SHP77 (cell line): ENCODE data around the gene CORO1C.
A peak's percentile ranks its signal among the peaks of the same experiment; 100 is the strongest.

ENCODE experiments used
- DNase-seq, 2 experiments: peaks; one replicate each; lab custom pipeline; 2025; lab: John Stamatoyannopoulos, UW

Gene CORO1C

DNA sequence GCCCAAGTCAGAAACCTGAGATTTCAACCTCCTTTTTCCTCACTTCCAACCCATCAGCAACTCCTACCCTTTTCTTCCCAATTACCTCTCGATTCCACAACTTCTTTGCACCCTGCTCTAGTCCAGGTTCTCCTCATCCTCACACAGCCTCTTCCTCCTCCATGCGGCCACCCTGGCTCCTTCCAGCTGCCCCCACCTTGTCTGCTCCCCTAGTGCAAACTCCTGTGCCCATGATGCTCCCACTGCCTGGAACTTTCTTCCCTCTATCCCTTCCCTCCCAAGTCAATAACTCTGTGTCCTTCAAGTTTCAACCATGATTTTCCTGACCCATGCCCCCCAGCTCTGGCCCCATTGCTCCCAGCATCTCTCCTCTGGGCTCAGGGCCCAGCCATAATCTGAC lies 115.0 kb downstream of the CORO1C start:
- DNase-seq: no peak

- no peak for DNase-seq
Observed at GRCh38 chr12:108615918-108616317, 115.4 kb downstream of the CORO1C start.

DNA sequence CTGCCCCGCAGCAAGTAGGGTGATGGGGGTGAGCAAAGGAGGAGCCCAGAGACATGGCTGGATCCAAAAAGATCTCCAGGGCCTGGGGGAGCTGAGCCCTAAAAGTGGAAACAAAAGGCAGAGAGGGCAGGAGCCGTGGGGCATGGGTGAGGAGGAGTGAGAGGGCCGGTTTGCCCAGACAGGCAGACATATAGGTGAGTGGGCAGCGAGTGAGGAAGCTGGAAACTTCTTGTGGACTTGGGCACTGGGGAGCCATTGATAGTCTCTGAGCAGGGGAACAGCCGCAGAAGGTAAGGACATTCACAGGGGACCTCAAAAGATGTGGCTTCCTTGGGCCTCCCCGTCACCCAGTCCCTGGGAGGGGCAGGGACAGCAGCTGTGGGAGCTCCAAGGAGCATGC lies 116.7 kb downstream of the CORO1C start:
- DNase-seq: no peak

GRCh38 chr12:108614041-108614440 lies 117.3 kb downstream of the CORO1C start:
- no peak for DNase-seq

DNA sequence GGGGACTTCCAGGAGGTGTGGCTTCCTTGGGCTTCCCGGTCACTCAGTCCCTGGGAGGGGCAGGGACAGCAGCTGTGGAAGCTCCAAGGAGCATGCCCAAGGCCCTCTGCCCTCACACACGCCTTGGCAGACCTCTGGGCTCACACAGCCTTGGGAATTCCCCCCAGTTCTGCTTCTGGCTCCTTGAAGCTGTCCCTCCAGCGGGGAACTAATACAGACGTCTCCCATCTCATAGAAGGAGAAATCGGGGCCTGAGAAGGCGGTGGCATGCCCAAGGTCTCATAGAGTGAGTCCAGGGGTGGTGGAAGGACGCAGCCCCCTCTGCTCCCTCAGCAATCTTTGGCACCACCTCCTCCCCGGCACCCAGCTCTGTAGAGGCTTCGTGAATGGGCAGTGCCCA lies 117.8 kb downstream of the CORO1C start:
- no peak for DNase-seq

GRCh38 chr12:108612788-108613282 lies 118.5 kb downstream of the CORO1C start:
- DNase-seq: peak; percentile 30 to 36

- no peak for DNase-seq
Observed at GRCh38 chr12:108611884-108612415, 119.4 kb downstream of the CORO1C start.

DNA sequence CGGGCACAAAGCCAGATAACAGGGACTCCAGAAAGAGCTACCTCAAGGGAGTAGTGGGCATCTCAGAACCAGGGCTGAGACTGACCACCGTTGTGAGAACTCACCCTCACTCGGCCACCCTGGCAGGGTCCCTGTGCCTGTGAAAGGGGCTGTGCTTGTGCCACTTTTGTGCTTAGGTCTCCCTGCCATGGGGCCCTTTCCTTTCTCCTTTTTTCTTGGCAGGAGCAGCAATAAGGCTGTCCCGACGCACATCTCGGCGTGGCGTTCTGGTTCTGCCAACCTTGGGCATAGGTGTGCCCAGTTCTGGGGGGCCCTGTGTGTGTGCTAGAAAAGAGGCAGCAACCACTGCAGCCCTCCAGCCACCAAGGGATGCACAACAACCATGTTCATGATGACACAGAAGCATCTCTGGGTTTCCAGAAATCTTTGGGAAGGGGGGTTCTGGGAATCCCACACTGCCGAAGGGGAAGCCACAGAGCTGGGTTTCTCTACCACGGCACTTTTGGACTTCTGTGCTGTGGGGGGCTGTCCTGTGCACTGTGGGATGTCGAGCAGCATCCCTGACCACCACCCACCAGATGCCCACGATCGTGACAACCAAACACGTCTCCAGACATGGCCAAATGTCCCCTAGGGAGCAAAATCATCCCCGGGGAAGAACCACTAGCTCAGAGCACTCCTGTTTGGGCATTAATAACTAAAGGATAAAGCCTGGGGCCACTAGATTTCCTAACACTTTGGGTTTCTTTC lies 120.3 kb downstream of the CORO1C start:
- no peak for DNase-seq

- DNase-seq: no peak
Observed at GRCh38 chr12:108610336-108610815, 120.9 kb downstream of the CORO1C start.

DNA sequence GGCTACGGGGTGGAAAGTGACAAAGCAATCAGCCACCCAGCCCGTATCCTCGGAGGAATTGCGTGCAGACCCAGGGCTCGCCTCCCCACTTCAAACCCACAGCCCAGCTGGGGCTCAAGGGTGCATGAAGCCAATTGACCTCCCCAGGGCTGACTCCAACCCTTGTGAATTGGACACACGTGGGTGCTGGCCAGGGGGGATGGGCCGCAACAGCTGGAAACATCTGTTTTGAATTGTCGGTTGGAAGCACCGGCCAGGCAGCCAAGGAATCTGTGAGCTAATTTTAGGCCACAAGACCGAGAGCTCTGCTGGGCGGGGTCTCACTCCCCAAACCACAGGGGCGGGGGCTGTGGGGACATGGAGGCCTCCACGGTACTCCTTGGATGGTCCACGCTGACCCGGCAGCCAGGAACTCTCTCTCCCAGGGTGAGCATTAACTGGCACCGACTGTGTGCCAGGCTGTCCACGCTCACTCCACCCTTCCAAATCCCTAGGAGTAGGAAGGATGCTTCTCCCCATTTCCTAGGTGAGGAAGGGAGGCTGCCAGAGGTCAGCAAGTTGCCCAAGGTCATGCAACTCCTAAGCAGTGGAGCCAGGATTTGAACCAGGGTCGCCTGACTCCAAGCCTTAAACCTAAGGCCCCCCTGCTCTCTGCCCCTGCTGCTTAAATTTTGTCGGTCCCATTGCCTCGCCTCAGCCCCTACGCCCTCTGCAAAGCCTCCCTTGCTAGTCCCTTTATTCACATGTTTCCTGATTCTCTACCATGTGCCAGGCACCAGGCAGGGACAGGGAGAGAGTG lies 121.6 kb downstream of the CORO1C start:
- no peak for DNase-seq

DNA sequence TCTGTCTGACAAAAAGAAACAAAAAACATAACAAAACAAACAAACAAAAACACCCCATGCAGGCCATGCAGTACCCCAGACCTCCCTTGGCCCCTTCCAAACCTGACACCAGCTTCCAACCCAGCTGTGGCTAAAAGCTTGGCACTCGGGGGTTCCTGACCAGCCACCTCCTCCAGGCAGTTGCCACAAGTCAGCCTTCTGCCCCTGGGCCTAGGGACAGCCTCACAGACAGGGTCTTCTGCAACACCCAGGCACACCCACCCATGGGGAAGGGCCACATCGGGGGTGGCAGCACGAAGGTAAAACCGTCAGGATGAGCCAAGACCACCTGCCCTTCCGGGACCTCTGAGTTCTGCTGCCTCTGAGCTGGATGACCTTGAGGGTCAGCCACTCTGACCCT lies 122.7 kb downstream of the CORO1C start:
- no peak for DNase-seq

DNA sequence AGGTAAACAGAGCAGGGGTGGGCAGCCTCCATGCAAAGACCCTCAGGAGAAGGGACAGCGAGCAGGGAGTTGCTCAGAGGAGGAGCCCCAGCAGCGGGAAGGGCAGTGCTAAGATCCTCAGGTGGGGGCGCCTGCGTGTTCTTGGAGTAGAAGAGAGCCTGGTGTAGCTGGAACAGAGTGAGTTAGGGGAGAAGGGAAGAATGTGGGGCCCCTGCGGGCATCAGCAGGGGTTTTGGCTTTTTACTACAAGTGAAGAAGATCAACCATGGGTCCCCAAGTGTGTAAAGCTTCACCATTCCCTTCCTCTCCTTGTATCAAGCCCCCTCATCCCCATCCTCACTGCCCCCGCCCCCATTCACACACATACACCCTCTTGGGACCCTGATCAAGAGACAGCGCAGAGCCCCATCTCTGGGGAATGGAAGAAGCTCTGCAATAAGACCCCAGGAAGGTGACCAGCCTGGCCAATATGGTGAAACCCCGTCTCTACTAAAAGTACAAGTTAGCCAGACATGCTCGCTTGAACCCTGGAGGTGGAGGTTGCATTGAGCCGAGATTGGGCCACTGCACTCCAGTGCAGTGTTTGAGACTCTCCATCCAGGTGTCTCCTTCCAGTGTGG lies 123.2 kb downstream of the CORO1C start:
- DNase-seq: no peak

- DNase-seq: no peak
Observed at GRCh38 chr12:108606492-108606891, 124.8 kb downstream of the CORO1C start.

DNA sequence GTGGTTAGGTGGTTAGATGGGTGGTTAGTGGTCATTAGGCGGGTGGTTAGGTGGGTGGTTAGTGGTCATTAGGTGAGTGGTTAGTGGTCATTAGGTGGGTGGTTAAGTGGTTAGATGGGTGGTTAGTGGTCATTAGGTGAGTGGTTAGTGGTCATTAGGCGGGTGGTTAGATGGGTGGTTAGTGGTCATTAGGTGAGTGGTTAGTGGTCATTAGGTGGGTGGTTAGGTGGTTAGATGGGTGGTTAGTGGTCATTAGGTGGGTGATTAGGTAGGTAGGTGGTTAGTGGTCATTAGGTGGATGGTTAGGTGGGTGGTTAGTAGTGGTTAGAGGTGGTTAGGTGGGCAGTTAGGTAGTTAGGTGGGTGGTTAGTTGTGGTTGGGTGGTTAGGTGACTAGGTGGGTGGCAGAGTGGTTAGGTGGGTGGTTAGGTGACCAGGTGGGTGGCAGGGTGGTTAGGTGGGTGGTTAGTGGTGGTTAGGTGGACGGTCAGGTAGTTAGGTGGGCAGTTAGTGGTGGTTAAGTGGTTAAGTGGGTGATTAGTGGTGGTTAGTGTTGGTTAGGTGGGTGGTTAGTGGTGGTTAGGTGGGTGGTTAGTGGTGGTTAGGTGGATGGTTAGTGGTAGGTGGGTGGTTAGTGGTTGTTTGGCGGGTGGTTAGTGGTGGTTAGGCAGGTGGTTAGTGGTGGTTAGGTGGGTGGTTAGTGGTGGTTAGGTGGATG lies 125.5 kb downstream of the CORO1C start:
- no peak for DNase-seq

- DNase-seq: no peak
Observed at GRCh38 chr12:108605000-108605689, 126.2 kb downstream of the CORO1C start.

DNA sequence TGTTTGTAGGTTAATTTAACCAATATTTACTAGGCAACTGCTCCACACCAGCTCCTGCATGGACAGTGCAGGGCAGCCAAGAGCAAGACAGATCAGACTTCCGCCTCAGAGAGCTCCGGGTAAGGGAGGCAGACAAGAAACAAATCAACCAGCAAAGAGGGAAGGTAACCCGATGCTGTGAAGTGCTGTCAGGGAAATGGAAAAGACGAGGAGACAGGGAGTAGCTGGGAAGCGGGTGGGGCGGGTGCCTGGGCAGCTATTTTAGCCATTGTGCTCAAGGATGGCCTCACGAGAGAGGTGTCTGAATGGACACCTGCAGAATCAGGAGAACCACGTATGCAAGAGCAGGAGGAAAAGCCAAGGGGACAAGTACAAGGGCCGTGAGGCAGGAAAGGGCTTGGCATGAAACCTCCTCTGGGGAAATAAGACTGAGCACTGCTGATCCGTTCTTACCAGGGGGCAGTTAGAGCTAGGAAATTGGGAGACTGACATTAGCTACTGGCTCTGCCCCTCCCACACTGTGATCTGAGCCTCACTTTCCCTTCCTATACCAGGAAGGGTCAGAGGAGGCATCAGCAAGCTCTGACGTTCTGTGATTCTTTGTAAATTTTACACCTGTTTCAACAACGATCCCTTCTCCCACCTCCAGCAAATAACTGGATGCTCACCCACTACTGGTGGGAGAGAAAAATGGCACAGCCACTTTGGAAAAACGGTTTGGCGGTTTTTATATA lies 126.9 kb downstream of the CORO1C start:
- DNase-seq: no peak

- no peak for DNase-seq
Observed at GRCh38 chr12:108603743-108604142, 127.6 kb downstream of the CORO1C start.

GRCh38 chr12:108602976-108603704 lies 128.2 kb downstream of the CORO1C start:
- no peak for DNase-seq

DNA sequence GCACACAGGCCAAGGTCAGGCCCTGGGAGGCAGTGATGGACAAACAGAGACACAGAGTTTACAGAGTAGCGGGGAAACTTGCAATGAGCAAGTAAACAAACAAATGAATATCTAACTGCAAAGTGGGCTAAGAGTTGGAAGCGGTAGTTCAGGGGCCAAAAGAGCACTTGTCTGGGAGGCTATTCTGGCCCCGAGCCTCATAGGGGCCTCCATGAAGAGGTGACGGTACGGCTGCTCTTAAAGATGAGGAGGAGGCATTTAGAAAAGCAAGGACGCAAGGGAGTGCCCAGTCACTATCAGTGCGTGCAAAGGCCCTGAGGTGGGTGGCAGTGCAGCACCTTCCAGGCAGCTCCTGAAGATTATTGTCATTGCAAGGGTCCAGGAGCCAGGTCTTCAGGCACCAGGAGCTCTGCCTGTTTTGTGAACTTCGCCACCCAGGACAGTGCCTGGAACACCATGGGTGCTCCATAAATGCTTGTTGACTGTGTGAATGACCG lies 129.1 kb downstream of the CORO1C start:
- DNase-seq: no peak

DNA sequence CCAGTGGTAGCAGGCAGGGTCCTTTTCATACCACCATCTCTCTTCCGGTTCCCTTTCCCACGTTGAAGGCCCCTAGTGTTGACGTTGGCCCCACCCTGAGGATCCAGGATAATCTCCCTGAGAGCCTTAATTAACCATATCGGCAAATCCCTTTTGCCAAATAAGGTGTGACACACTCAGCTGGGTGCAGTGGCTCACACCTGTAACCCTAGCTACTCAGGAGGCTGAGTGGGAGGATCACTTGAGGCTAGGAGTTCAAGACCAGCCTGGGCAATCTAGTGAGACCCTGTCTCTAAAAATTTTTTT lies 130.7 kb downstream of the CORO1C start:
- DNase-seq: no peak
